RWPE1 (cell line): ENCODE data around the gene SH3GL1.

Experiments used
- CTCF ChIA-PET: fragments of 350-600 bp; sonication (Branson Sonifier 250); formaldehyde crosslinking; extraction: SDS; loops from one replicate; lab custom pipeline; 2021; lab: Yijun Ruan, JAX
- POLR2A ChIA-PET: fragments of 400-600 bp; formaldehyde crosslinking; extraction: SDS; loops from one replicate; lab custom pipeline; 2020; ENCODE audit warnings: antibody characterized with exemption; ENCODE audit not compliant: low non-redundant PET; lab: Yijun Ruan, JAX
- DNase-seq: peaks from one replicate; pipeline ENCODE4 v3.0.0; 2012; ENCODE audit warnings: low spot score
- H3K27ac ChIP-seq: fragments of 450-650 bp; 2 replicates; pipeline ENCODE4 v1.5.1; 2017
- CTCF ChIP-seq: fragments of 450-650 bp; conservative IDR thresholded peaks from 2 replicates; pipeline ENCODE4 v1.5.1; 2017; ENCODE audit warnings: low read depth, mild to moderate bottlenecking

The SH3GL1 gene

GRCh38 chr19:4414144-4414799, 13.9 kb upstream of the SH3GL1 start:
- H3K27ac ChIP-seq, result no peak overlapping the region; the same call in 1 of the 2 replicates
- TF ChIP-seq CTCF, result no peak
- ChIA-PET POLR2A (no interaction called here), CTCF (interaction anchor here (1.1 kb wide), 1 partner anchor 14 kb away, joined by 4 read pairs; the partner anchor contains the start of gene SH3GL1)
- no peak for DNase-seq

- no peak for TF ChIP-seq CTCF
- CTCF ChIA-PET, result no interaction called here
- no peak for DNase-seq
- H3K27ac ChIP-seq, result peak overlapping the region; percentile 32; the same call in 1 of the 2 replicates
- POLR2A ChIA-PET, result no interaction called here
Measured at GRCh38 chr19:4413588-4413987, 13.2 kb upstream of the SH3GL1 start.

GRCh38 chr19:4409123-4409933, 9.0 kb upstream of the SH3GL1 start:
- no peak for DNase-seq
- H3K27ac ChIP-seq, result 0 out of 2 replicates have a peak overlapping the region, but pooled peaks have one; percentile 8
- ChIA-PET POLR2A (no interaction called here), CTCF (interaction anchor here (0.7 kb wide), 1 partner anchor 170 kb away, joined by 4 read pairs; no protein-coding TSS in a partner anchor)
- TF ChIP-seq CTCF, result no peak

- no peak for TF ChIP-seq CTCF
- H3K27ac ChIP-seq, result peak overlapping the region; percentile 45
- ChIA-PET POLR2A (interaction anchor here (0.6 kb wide), 1 partner anchor 27 kb away, joined by 5 read pairs; no protein-coding TSS in a partner anchor), CTCF (no interaction called here)
- DNase-seq, result no peak
Measured at GRCh38 chr19:4406626-4407025, 6.3 kb upstream of the SH3GL1 start.

- peak overlapping the region; percentile 45 for H3K27ac ChIP-seq
Measured at GRCh38 chr19:4405977-4406376, 5.6 kb upstream of the SH3GL1 start.

More at GRCh38 chr19:4405977-4406376, 5.6 kb upstream of the SH3GL1 start:
- ChIA-PET CTCF (interaction anchor here (0.8 kb wide), 1 partner anchor 36 kb away, joined by 3 read pairs; no protein-coding TSS in a partner anchor), POLR2A (interaction anchor here (0.5 to 0.6 kb wide), 2 partner anchors 26 to 640 kb away, joined by 3 to 5 read pairs; no protein-coding TSS in a partner anchor)
- DNase-seq, result no peak
- no peak for TF ChIP-seq CTCF
